ENCODE data around the gene EXOC6. TPM values are rescaled to one million over a fixed set of nuclear protein-coding genes. Genes with fewer than 3 reads are reported as not detected.
A peak's percentile ranks its signal among the peaks of the same experiment; 100 is the strongest.

The EXOC6 gene
- total RNA-seq, 1 donor from 2014 or later: 25.6 TPM

DNA sequence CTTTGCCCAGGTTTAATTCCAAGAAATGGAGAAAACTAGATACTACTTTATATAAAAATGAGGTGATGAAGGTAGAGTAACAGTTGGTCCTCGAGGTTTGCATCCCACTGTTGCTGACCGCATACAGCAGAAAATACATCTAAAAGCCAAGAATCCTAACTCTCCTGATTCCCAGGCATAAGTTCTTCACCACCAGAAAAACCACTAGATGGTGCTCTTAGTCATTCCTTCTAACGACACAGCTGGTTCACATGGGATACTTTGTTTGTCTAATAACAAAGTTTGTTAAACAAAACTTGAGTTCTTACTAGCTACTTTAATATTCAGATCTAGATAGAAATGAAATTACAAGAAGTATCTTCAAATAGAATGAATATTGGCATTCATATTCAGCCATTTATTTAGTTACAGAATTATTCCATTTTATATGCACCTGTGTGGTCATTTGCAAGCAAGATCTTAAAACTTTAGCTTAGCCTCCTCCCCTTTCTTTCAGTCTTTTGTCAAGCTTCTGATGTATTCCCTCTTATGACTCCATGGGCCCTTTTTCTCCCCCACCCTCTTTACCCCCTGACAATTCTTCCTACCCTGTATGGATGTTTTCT, 158.2 kb downstream of the EXOC6 start:
- H3K27me3 Mint-ChIP-seq (ENCODE audit: insufficient read depth, low read depth): no peaks in the 10 kb centered on the region
- no peaks in the 10 kb centered on the region for H3K36me3 Mint-ChIP-seq

DNA sequence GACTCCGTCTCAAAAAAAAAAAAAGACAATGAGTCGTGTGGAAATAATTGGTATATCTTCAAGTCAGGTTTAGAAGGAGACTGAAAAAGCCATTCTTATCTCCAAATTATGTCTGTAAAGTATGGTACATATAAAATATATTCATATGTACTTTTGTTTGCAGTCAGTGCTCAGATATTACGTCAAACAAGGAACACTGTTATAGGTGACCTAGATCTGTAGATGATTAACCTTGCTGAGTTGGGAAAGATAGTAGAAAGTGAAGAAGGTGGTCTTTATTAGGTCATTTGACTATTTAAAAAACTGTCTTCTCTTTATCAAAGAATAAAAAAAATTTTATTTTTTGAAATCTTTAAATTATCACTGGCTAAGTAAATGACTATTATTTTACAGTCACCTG, 167.4 kb downstream of the EXOC6 start:
- H3K4me3 Mint-ChIP-seq: no peak overlapping the region
- Histone ChIP-seq H3K4me3 (no peak overlapping the region), H4K20me1 (ENCODE audit: low read depth) (no peaks in the 10 kb centered on the region), H3K9me3 (ENCODE audit: low read depth) (no peaks in the 10 kb centered on the region), H3K4me1 (no peaks in the 10 kb centered on the region), H3K27me3 (no peaks in the 10 kb centered on the region), H3F3A (ENCODE audit: low read depth) (no peaks in the 10 kb centered on the region), H2AFZ (replicated peaks) (no peak overlapping the region), H3K27ac (no peak overlapping the region), H3K9ac (no peak overlapping the region), H3K79me2 (ENCODE audit: low read depth) (no peaks in the 10 kb centered on the region), H3K4me2 (no peak overlapping the region), H3K36me3 (no peaks in the 10 kb centered on the region)
- H3K36me3 Mint-ChIP-seq: peaks cover 3% of the 10 kb centered on the region
- H3K9me3 Mint-ChIP-seq: no peaks in the 10 kb centered on the region
- no peaks in the 10 kb centered on the region for H3K4me1 Mint-ChIP-seq
- no peak overlapping the region for H3K27ac Mint-ChIP-seq
- no peaks in the 10 kb centered on the region for H3K27me3 Mint-ChIP-seq (ENCODE audit: insufficient read depth, low read depth)
- DNase-seq (ENCODE audit: low spot score): no peak
- no peak for TF ChIP-seq CTCF (IDR thresholded peaks at IDR 0.05)
- TF ChIP-seq EZH2 (IDR thresholded peaks at IDR 0.05): no peak
- no peak for TF ChIP-seq EZH2phosphoT487 (IDR thresholded peaks at IDR 0.05)

More for the DNA sequence above, 158.2 kb downstream of the EXOC6 start:
- H3K9ac ChIP-seq: no peak overlapping the region
- no peaks in the 10 kb centered on the region for H3K36me3 ChIP-seq
- TF ChIP-seq EZH2phosphoT487 (IDR thresholded peaks at IDR 0.05) (no peak), CTCF (IDR thresholded peaks at IDR 0.05) (peak; percentile 79), EZH2 (IDR thresholded peaks at IDR 0.05) (no peak)
- no peaks in the 10 kb centered on the region for H3K9me3 Mint-ChIP-seq
- no peaks in the 10 kb centered on the region for H3K4me1 ChIP-seq
- no peak overlapping the region for H3K27ac Mint-ChIP-seq
- no peaks in the 10 kb centered on the region for H3K9me3 ChIP-seq (ENCODE audit: low read depth)
- DNase-seq (ENCODE audit: low spot score): peak; percentile 63
- no peak overlapping the region for H3K4me3 ChIP-seq
- no peak overlapping the region for H3K4me2 ChIP-seq
- no peak overlapping the region for H3K27ac ChIP-seq
- H3K79me2 ChIP-seq (ENCODE audit: low read depth): no peaks in the 10 kb centered on the region
- H2AFZ ChIP-seq (replicated peaks): no peak overlapping the region
- no peaks in the 10 kb centered on the region for H3K27me3 ChIP-seq
- no peaks in the 10 kb centered on the region for H4K20me1 ChIP-seq (ENCODE audit: low read depth)
- no peaks in the 10 kb centered on the region for H3F3A ChIP-seq (ENCODE audit: low read depth)
- H3K4me3 Mint-ChIP-seq: no peak overlapping the region
- no peaks in the 10 kb centered on the region for H3K4me1 Mint-ChIP-seq

DNA sequence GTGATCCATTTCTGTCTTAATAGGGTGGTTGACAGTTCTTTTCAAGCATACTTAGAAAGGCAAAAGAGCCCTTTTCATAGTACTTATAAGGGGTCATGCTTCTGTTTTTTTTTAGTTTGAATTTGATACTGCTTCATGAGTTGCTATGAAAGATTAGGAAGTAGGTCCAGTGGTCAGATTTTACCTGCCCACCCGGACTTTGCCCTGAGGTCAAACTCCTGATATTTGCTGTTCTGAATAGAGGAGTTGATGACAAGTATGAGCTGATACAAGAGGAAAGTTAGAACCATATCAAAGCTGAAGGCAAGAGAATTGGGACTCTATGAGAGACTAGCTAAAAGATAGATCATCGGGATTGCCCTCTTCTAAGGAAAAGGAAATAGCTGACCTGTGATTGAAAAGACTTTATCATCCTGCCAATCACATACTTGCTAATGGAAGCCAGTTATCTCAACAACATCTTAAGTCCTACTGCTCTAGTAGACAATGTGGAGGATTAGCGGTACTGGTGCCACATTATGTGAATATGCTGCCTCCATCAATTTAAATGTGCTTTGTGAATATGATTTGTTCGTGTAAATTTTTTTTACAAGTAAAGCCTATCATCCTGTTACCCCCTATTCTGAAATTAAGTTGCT, 174.8 kb downstream of the EXOC6 start:
- Mint-ChIP-seq H3K27me3 (ENCODE audit: insufficient read depth, low read depth) (no peaks in the 10 kb centered on the region), H3K27ac (no peak overlapping the region), H3K4me3 (no peak overlapping the region), H3K36me3 (peaks cover 12% of the 10 kb centered on the region), H3K9me3 (peaks cover 7% of the 10 kb centered on the region), H3K4me1 (peaks cover 7% of the 10 kb centered on the region)
- TF ChIP-seq EZH2 (IDR thresholded peaks at IDR 0.05): no peak
- no peak for TF ChIP-seq EZH2phosphoT487 (IDR thresholded peaks at IDR 0.05)
- no peak for TF ChIP-seq CTCF (IDR thresholded peaks at IDR 0.05)
- no peak for DNase-seq (ENCODE audit: low spot score)
- H2AFZ ChIP-seq (replicated peaks): no peak overlapping the region
- no peaks in the 10 kb centered on the region for H3K9me3 ChIP-seq (ENCODE audit: low read depth)
- no peak overlapping the region for H3K4me3 ChIP-seq
- H3K4me2 ChIP-seq: no peak overlapping the region
- H3K36me3 ChIP-seq: no peaks in the 10 kb centered on the region
- H3K4me1 ChIP-seq: no peaks in the 10 kb centered on the region
- no peaks in the 10 kb centered on the region for H3K27me3 ChIP-seq
- no peaks in the 10 kb centered on the region for H4K20me1 ChIP-seq (ENCODE audit: low read depth)
- H3K9ac ChIP-seq: no peak overlapping the region
- H3K79me2 ChIP-seq (ENCODE audit: low read depth): no peaks in the 10 kb centered on the region
- no peak overlapping the region for H3K27ac ChIP-seq
- no peaks in the 10 kb centered on the region for H3F3A ChIP-seq (ENCODE audit: low read depth)
